Renal pelvis (tissue), 4 donors: Measurements from ENCODE around the gene JAKMIP3. TPM values are rescaled to one million over a fixed set of nuclear protein-coding genes. Genes with fewer than 3 reads are reported as not detected.
"Not testable (repeated sequence)": the region's sequence is repeated elsewhere in the genome, so short reads cannot be mapped to it uniquely, and the experiment has no call there.

ENCODE experiments used
- DNase-seq: peaks from one replicate; pipeline ENCODE4 v3.0.0-alpha.2; 2013
- polyA plus RNA-seq, 3 donors: library from polyadenylated mRNA; unstranded; fragments of 120-200 nt; gene quantifications; one replicate each; pipeline ENCODE4 v1.2.1, GENCODE V29; 2013; ENCODE audit not compliant: insufficient read length in 3 of 3

The JAKMIP3 gene
- polyA plus RNA-seq, 3 donors, result 0.19 to 0.41 (median 0.39) TPM

DNA sequence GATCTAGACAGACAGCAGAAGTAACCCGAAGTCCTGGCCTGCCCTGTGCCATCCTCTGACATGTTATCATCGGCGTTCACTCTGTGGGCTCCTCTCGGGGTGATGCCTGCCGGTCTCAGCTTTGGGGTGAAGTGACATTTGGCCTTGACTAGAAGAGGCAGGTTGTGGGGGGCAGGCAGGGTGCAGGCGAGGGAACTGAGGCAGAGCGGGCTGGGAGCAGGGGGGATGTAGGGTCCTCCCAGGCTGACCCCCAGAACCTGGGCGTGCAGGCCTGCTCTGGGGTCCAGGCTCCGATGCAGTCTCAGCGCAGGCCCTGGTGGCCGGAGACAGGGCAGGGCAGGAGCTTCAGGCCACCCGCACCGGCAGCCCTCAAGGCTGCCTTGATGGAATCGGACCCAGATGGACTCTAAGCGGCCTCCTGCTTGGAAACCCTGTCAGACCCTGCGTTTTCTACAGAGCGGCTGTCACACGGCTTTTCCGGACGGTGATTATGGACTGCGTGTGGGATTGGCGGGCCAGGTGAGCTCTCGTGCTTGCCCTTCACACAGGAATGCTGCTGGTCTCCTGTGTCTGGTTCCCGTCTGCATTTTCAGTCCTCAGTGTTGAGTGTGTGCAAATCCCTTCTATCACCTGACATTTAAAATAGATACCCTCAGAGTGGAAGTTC, 842 bp upstream of the JAKMIP3 start:
- DNase-seq, result no peak

DNA sequence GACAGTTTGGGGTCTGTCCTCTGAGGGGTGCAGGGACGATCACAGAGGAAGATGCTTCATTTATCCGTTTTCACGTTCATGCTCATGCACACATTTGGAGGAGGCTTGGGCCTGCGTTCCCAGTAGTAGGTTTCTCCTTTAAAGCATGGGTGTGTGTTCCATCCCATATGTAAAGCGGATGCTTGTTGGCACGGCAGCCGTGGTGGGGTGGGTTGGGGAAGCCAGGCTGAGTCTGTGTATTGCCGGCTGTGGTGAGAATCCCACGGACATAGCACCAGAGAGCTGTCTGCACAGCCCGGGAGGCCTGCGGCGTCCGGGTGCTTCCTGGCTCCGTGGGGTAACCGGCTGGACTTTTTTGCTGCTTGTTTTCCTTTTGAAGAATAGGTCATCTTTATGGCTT, 440 bp downstream of the JAKMIP3 start:
- no peak for DNase-seq

DNA sequence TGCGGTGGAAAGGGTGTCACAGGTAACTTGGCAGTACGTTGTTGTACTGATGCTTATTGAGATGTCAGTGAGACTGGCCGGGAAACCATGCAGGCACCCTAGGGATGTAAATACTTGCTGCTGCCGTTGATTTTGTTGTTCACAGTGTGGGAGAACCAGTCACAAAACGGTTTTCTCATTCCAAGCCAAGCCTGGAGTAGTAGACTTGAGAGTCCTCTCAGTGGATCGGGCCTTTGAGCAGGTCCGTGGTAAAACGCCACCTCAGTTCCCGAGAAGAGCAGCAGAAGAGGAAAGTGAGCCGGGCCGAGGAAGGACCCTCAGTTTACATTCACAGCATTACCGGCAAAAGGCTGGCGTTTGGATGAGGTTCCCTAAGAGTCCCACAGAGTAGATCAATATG, 1.1 kb downstream of the JAKMIP3 start:
- DNase-seq, result no peak

DNA sequence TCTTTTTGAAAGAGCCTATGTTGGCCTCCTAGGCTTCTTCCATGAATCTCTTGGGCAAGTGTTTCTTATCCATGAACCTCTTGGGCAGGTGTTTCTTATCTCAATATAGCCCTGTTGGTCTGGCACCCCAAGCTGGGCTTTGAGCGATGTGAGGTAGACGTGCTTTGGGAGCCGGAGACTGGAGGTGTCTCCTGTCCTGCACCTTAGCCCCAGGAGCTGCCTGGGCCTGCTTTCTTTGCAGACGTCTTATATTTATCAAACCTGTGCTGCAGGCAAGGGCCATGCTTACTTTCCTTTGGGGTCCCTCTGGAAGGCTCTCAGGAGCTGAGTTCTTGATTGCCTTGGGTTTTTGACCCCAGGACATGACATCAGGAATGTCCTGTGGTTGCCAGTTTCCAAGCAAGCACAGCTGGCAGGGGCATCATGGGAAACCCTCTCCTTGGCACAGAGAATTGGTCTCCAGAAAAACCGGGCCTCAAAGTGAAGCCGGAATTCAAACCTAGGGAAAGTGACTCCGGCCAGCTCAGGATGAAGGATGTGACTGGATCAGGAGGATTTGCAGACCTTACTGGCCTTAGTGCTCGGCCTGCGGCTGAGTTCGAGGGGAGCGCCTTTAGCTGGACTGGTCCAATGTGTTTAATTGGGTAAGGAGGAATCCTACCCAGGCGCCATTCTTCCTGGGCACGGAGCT, 2.8 kb downstream of the JAKMIP3 start:
- no peak for DNase-seq

DNA sequence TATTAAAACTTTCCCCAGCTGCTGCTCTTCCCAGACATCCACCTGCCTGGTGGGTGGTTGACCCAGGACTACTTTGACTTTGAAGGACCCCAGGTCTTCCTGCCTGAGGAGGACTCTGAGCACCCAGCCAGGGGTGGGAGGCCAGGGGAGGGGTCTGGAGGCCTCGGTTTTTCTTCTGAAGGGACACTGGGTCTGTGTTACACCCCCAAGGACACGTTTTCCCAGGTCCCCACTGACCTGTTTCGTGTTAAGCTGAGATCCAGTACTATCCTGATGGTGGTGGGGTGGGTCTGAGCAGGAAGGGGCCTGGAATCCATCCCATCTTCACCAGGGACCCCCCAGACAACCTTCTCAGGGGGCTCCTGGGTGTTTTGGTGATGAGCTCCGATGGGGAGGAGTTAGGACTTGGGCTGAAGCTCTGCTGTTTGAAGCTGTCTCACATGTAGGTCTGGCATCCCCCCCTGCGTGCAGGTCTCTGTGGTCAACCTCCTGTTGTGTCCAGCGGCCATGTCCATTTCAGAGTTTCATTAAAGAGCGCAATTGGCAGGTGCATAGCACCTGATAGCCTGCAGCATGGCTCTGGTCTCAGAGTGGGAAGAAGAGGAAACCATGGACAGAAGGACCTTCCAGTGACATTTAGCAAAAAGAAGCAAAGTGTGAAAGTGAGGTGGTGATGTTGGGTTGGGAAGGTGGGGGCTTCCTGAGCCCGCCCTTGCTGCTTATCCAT, 3.5 kb downstream of the JAKMIP3 start:
- no peak for DNase-seq

DNA sequence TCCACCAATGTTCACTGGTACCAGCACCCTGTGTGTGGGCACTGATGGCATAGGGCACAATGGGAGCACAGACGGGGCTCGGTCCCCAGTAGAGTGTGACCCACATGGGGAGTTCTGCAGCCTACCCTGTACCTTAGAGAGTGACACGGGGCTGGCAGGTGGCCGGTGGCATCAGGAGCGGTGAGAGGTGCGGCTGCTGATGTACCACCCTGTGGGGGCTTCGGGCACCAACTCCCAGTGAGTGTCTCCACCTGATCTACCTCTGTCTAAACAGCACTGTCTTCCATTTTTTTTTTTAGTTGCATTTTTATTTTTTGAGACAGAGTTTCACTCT, 4.1 kb downstream of the JAKMIP3 start:
- no peak for DNase-seq

DNA sequence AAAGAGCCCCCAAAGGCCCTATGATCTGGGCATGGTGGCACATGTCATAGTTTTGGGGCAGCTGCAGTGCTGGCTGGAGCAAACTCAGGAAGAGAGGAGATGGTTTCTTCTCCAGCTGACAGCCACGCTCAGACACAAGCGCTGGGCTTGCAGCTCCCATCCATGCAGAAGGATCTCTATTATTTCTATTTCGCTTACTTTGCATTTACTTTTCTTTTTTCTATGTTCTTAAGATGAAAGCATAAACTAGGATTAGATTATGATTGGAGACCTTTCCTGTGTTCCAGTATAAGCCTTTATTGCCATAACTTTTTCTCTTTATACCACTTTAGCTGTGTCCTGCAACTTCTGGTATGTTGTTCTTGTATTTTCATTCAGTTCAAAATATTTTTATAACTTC, 5.0 kb downstream of the JAKMIP3 start:
- no peak for DNase-seq

DNA sequence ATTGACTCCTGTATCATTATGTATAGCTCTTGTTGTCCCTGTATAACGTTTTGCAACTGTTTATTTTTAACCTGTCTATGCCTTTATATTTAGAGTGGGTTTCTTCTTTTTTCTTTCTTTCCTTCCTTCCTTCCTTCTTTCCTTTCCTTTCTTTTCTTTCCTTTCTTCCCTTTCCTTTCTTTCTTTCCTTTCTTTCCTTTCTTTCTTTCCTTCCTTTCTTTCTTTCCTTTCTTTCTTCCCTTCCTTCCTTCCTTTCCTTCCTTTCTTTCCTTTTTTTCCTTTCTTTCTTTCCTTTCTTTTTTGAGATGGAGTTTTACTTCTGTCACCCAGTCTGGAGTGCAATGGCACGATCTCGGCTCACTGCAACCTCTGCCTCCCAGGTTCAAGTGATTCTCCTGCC, 5.9 kb downstream of the JAKMIP3 start:
- DNase-seq, result no peak

DNA sequence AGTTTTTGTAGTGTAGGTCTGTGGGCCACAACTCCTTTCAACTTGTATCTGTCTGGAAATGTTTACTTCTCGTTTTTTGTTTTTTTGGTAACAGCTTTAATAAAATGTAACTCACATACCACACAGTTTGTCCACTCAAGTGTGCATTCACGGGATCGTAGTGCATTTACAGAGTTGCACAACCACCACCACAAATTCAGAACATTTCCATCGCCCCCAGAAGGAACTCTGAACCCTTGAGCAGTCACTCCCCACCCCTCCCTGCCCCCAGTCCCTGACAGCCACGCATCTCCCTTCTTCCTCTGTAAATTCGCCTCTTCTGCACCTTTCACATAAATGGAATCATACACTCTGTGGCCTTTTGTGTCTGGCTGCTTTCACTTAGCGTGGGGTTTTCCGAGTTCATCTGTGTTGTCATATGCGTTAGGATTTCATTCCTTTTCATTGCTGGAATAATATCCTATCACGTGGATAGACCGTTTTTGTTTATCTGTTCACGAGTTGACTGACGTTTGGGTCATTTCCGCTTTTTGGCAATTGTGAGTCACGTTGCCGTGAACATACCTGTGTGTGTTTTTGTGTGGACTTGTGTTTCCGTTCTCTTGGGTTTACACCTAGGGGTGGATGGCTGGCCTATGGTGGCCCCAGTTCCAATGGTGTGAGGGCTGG, 10.3 kb downstream of the JAKMIP3 start:
- DNase-seq, result no peak

DNA sequence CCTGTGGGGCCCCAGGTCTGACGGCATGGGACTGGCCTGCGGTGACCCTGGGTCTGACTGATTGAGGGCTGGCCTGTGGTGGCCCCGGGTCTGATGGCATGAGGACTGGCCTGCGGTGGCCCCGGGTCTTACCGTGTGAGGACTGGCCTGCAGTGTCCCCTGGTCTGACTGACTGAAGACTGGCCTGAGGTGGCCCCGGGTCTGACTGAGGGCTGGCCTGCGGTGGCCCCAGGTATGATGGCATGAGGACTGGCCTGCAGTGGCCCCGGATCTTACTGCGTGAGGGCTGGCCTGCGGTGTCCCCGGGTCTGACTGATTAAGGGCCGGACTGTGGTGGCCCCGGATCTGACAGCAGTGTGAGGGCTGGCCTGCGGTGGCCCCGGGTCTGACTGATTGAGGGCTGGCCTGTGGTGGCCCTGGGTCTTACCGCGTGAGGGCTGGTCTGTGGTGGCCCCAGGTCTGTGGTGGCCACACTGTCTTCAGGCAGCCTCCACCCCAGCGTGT, 10.9 kb downstream of the JAKMIP3 start:
- DNase-seq, result no peak

DNA sequence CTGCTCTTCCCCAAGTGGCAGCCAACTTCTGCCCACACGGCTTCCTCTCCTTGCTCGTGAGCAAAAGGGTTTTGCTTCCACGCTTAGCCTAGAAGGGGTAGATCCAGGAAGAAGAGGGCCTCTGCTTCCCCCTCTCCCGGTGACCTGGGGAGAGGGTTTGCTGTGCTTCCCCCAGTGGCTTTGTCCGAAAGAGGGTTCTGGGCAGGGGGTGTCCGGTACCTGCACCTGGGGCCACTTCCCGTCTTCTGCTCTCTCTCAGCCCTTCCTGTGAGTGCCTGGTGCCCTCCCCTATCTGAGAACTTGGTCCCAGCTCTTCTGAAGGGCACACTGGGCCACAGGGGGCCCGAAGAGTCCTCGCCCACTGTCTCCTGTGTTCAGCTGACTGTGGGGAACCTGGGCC, 11.3 kb downstream of the JAKMIP3 start:
- DNase-seq, result no peak

DNA sequence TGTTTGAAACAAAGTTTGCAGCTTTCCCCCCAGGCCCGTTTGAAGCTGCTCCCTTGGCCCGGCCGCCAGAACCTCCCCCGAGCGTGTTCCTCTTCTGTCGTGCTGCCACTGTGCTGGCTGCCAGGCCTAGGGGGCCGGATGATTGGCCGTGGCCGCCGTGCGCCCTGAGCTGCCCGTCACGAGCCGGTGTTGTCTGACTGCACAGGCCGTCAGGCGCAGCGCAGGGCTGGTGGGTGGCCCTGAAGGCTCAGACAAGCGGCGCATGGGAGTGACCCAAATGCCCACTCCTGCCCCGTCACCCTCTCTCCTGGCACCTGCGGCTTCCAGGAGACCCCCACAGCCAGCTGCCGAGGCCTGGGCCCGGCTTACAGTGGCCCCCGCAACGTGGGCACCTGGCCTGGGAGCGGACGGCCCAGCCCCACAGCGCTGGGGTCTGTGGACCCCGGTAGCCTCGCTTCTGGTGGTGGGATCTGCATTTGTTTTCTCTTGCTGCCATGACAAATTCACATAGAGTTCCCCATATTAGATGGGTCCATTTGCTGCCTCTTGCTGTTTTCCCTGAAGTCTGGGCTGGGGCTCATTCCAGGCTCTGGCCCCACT, 13.1 kb downstream of the JAKMIP3 start:
- no peak for DNase-seq

DNA sequence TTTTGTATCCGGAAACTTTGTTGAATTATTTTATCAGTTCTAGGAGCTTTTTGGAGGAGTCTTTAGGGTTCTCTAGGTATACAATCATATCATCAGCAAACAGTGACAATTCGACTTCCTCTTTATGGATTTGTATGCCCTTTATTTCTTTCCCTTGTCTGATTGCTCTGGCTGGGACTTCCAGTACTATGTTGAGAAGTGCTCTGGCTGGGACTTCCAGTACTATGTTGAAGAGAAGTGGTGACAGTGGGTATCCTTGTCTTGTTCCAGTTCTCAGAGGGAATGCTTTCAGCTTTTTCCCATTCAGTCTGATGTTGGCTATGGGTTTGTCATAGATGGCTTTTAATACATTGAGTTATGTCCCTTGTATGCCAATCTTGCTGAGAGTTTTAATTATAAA, 18.6 kb downstream of the JAKMIP3 start:
- DNase-seq, result not testable (repeated sequence)

DNA sequence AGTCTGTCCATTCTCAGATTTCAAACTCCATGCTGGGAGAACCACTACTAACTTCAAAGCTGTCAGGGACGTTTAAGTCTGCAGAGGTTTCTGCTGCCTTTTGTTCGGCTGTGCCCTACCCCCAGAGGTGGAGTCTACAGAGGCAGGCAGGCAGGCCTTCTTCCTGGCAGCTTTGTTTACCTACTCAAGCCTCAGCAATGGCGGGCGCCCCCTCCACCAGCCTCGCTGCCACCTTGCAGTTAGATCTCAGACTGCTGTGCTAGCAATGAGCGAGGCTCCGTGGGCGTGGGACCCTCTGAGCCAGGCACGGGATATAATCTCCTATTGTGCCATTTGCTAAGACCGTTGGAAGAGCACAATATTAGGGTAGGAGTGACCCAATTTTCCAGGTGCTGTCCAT, 27.5 kb downstream of the JAKMIP3 start:
- DNase-seq, result not testable (repeated sequence)

DNA sequence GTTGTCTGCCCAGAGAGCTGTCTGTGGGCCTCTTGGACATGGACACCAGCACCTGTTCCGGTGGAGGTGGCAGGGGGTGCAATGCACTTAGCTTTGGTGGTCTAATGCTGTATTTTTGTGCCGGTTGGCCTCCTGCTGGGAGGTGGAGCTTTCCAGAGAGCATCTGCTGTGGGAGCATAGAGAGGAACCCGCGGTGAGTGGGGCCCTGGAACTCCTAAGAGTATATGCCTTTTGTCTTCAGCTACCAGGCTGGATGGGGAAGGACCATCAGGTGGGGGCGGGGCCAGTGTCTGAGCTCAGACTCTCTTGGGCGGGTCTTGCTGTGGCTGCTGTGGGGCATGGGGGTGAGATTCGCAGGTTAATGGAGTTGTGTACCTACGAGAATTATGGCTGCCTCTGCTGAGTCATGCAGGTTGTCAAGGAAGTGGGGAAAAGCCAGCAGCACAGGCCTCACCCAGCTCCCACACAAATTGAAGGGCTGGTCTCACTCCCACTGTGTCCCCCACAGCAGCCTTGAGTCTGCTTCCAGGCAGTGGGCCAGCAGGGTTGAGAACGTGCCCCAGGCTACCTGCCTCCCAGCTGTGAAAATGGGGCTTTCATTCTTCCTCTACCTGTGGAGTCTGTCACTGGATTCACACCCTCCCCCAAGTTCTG, 29.0 kb downstream of the JAKMIP3 start:
- DNase-seq, result no peak

DNA sequence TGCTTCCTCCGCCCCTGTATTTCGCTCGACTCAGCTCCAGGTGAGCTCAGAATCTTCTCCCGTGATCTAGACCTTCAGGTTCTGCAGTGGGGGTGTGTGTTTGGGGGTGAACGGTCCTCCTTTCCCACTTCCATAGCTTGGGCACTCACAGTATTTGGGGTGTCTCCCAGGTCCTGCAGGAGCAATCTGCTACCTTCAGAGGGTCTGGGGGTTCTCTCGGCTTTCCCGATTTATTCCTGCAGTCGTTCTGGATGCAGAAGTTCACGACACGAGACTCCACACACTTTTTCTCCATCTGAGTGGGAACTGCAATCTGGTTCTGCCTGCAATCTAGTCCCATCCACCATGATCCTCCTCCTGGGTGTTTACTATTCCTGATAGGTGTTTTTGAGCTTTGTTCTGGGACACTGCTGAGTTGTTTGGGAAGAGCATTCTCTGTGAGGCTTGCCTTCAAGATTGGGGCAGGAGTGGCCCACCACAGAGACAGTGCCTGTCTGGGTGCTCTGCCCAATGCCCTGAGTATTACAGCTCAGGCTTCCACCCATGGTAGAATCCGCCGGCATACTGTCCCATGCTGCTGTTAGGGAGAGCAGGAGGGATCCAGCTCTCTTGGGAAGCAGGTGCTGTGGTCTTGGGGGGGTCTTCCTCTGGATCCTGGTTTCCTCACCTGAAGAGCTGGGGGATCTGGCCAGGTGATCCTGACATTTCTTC, 29.8 kb downstream of the JAKMIP3 start:
- DNase-seq, result no peak

DNA sequence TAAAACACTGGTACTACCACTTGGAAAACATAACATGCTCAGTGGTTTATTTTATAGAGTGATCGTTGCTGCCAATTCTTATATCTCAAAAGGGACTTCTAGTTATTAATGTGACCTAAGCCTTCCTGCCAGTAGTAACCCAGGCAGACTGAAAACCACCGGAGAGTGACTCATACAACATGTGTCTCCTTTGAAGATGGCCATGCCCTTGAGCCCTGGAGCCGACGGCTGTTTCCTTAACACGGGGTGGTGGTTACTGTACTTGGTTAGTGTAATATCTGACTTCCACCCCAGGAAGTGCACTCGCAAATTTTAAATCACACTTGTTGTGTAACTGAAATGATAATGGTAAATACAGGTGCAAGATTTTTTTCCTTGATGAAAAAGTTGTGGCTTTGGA, 30.5 kb downstream of the JAKMIP3 start:
- no peak for DNase-seq

DNA sequence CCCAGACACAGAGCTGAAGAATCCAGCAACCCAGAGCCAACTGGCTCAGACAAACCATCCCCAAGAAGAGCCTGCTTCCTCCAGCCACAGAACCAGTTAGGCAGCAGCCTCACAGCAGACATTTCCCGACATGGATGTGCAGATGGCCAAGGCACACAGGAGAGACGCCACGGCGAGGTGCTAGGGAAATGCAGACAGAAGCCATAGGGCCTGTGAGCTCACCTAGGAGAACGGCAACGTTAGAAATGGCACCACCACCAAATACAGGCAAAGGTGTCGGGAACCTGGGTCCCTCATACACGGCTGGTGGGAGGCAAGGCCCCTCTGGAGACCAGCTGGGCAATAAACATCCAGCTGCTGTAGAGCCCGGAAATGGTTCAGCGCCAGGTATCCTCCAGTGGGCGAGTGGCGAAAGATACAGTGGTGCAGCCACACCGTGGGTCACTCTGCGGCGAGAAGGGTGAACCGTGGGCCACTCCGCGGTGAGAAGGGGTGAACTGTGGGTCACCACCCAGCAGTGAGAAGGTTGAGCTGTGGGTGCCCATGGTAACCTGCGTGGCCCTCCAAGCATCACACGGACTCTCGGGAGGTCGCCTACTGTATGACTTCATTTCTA, 31.2 kb downstream of the JAKMIP3 start:
- DNase-seq, result no peak

DNA sequence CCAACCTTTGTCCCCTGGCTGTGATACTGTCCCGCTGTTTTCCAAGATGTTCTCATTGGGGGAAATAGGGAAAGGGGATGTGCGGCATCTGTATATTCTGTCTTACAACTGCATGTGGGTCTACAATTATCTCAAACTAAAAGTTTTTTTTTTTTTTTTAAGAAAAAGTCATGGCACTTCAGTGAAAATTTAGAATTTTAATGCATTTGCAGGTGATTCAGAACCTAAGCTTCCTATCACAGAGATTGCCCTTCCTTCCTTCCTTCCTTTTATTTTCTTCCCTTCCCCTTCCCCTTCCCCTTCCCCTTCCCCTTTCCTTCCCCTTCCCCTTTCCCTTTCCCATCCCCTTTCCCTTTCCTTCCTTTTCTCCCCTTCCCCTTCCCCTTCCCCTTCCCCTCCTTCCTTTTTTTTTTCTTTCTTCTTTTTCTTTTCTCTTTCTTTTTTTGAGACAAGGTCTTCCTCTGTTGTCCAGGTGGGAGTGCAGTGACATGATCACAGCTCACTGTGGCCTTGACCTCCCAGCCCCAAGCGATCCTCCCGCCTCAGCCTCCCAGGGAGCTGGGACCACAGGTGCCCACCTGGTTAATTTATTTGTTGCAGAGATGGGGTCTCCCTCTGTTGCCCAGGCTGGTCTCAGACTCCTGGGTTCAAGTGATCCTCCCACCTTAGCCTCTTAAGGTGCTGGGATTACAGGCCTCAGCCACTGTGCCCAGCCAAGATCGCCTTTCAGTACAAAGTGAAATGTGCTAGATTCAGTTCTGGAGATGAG, 32.0 kb downstream of the JAKMIP3 start:
- no peak for DNase-seq
